ENCODE results near the gene PPBP.

The PPBP gene

DNA sequence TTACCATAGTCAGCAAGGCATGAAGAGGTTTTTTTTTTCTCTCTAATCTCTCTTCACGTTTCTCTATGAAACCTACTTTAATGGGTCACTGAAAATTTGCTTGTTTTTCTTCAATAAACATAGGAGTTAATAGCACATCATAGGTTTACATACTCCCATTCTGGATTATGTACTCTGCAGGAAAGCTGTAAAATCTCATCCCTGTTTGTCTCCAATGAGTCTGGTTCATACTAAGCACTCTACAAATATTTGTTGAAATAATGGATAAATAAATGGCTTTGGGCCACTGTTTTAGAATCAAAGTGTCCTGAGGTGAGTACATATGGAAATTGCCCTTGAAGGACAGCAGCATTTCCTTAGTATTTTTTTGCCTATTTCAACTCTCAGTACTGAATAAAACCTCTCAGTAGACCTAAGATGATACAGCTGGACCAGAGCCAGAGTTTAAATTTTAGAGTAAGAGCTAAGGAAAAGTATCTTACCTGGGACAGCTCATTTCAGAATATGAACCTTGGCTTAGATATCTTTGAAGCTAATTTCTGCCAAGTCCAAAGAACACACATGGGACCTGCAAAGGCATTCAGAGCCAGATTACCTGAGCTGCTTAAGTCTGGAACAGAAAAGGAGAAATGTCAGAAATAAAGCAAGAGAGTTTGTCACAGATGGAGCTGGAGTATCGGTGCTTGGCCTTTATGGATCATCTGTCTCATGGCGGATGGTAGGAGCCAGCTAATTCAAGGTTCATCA is 40.6 kb downstream of the PPBP start:
- DNase-seq, result no peak

DNA sequence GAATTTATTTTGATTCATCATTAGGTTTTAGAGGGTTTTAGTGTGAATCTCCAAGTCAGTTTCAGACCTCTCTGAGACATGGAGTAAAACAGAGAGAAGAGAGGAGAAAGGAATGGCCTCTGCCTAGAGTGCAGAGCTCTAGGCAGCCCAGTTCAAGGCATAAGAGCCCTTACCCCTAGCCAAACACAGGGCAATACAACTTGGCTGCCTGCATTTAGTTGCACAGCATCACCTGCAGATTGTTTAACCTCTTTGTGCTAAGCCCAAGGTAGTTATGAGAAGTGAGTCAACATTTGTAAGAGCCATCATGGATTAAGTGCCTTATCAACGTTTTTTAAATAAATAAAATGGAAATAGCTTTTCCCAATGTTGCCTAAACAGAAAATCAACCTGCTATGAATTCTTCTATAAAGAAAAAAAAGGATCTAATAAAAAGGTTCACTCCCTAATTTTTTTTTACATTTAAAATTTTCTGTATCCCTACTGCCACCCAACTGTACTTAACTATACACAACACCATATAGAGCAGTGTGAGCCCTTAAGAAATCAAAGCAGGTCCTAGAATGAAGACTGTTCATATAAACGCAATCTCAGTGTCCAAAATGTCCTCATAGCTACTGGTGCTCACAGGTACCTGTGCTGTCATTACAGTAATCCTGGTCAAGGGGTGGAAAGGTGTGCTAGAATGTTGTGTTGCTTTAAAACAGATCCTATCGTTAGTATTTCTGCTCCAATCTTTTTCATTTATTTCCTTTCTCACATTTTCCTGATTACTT is 42.1 kb downstream of the PPBP start:
- DNase-seq, result no peak

DNA sequence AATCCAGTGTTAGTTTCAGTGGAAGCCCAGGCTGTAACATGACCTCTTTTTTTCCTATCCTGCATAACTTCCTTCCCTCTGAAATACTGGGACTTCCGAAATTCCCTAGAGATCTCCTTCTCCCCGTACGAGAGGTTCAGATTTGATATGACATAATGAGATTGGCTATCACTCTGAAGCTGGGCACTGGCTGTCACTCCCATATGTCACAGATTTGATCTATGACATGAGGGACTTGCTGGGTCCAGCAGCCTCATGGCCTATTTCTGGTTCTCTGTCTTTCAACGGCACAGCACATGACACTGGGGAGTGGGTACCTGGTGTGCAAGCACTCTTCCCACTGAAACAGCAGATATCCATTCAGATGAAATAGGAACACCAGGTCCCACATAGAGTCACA is 42.9 kb downstream of the PPBP start:
- DNase-seq, result peak in 1 of 2 experiments; percentile 47

DNA sequence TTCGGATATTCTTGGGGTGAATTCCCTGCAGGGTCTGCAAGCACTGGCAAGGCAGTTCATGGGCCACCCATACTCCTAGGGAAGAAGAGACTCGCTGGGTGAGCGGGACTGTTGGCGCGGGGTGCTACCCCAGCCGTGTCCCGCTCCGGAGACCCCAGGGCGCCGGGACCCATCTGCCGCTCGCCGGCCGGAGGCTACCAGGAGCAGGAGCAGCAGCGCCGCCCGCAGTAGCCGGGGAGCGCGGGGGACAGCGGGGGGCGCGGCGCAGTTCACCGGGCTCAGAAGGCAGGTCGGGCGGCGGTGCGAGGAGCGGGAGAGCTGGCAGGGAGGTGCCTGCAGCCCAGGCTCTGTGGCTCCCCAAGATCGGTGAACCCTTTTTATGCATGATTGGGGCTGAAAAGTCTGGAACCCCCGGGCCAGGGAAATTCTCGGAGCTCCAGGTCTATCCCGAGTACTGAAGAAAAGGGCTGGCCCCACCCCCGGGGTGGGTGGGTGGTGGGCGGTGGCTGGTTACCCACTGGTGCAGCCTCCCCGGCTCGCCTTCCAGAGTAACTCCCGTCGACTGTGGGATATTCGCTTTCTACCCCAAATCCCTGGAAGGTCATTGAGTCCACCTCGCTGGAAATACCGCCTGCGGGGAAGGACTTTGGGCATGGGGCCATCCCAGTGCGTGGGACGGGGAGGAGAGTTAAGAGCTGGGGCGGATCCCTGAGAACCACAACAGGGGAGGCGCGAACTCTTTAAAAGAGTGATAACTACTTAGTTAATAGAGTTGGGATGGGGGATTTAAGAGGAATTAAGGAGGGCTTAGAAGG is 43.7 kb downstream of the PPBP start:
- DNase-seq, result no peak

DNA sequence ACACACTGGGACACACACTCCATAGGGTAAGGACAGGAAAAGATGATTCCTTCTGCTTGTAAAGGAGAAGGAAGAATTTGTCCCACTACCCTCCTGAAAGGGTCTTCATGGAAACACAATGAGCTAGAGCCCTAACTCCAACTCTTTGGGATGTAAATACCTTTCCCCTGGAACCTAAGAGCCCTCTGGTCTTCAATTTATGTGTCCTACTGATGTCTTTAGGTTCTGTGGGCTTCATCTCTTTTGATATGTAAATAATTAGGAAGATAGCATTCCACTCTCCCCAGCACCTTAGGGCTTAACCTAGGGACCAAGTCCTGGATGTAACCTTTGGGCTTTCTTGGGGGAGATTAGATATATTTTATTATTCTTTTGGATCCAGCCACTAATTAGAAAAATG is 44.4 kb downstream of the PPBP start:
- DNase-seq, result no peak

DNA sequence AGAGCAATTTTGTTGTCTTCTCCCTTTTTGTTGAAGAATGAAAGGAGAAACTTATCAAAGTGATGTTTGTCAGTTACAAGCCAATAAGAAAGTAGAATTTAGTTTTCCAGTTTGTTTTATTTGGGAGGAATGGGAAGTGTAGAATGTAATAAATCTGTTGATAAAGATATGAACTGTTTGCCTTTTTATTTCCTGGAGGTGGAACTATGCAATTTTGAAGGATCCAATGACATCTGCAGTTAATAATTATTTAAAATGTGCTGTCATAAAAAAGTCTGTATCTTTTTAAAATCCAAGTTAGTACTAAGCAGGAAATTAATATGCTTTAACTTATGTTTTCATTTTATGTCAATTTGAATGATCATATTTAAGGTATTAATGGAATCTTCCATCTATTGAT is 51.0 kb downstream of the PPBP start:
- no peak for DNase-seq
